OCI-LY1 (cell line): ENCODE measurements around the gene CSK.
A peak's percentile ranks its signal among the peaks of the same experiment; 100 is the strongest.

Experiments used
- H2AFZ ChIP-seq: fragments of 200-600 bp; sonication (generic), shearing (Covaris generic); 2 replicates; pipeline ENCODE4 v1.6.0; 2014; ENCODE audit warnings: antibody characterized with exemption, mild to moderate bottlenecking, low read length
- H3F3A ChIP-seq: fragments of 200-600 bp; sonication (generic), shearing (Covaris generic); 2 replicates; pipeline ENCODE4 v1.6.0; 2014; ENCODE audit warnings: mild to moderate bottlenecking, antibody characterized with exemption, low read length, moderate library complexity; ENCODE audit not compliant: insufficient read depth
- H3K27ac ChIP-seq: fragments of 200-600 bp; sonication (generic); 2 replicates; pipeline ENCODE4 v1.5.1; 2014; ENCODE audit warnings: low read length, mixed run types, mild to moderate bottlenecking, low read depth; ENCODE audit not compliant: poor library complexity, severe bottlenecking
- H3K27me3 ChIP-seq: fragments of 200-600 bp; sonication (generic); 2 replicates; pipeline ENCODE4 v1.6.0; 2014; ENCODE audit warnings: antibody characterized with exemption, mild to moderate bottlenecking, low read length, moderate library complexity; ENCODE audit not compliant: insufficient read depth
- H3K36me3 ChIP-seq: fragments of 200-600 bp; sonication (generic); 2 replicates; pipeline ENCODE4 v1.6.1; 2014; ENCODE audit warnings: mild to moderate bottlenecking, antibody characterized with exemption, low read length, moderate library complexity, mixed read lengths; ENCODE audit not compliant: insufficient read depth
- H3K4me1 ChIP-seq: fragments of 200-600 bp; sonication (generic); 2 replicates; pipeline ENCODE4 v1.5.1; 2014; ENCODE audit warnings: mild to moderate bottlenecking, low read length, moderate library complexity; ENCODE audit not compliant: insufficient read depth, severe bottlenecking
- H3K4me2 ChIP-seq: fragments of 200-600 bp; sonication (generic), shearing (Covaris generic); 2 replicates; pipeline ENCODE4 v1.6.1; 2014; ENCODE audit warnings: low read length
- H3K4me3 ChIP-seq: fragments of 200-600 bp; sonication (generic); 2 replicates; pipeline ENCODE4 v1.5.1; 2014; ENCODE audit warnings: low read length, low read depth, mild to moderate bottlenecking, mixed read lengths; ENCODE audit not compliant: poor library complexity, severe bottlenecking
- H3K79me2 ChIP-seq: fragments of 200-600 bp; shearing (Covaris generic); 2 replicates; pipeline ENCODE4 v1.6.1; 2016; ENCODE audit warnings: mixed run types, low read length, mixed read lengths; ENCODE audit not compliant: insufficient read depth
- H3K9ac ChIP-seq: fragments of 200-600 bp; sonication (generic), shearing (Covaris generic); 2 replicates; pipeline ENCODE4 v1.6.1; 2014; ENCODE audit warnings: mild to moderate bottlenecking, low read length, mixed read lengths
- H3K9me2 ChIP-seq: fragments of 200-600 bp; sonication (generic), shearing (Covaris generic); 2 replicates; pipeline ENCODE4 v1.6.1; 2014; ENCODE audit warnings: low read depth, mild to moderate bottlenecking, low read length, mixed read lengths
- H3K9me3 ChIP-seq: fragments of 200-600 bp; shearing (Covaris generic); 2 replicates; pipeline ENCODE4 v1.6.1; 2014; ENCODE audit warnings: low read length, mixed read lengths
- H4K20me1 ChIP-seq: fragments of 200-600 bp; sonication (generic), shearing (Covaris generic); 2 replicates; pipeline ENCODE4 v1.6.0; 2016; ENCODE audit warnings: mild to moderate bottlenecking, low read length; ENCODE audit not compliant: insufficient read depth
- EZH2 ChIP-seq: fragments of 200-600 bp; sonication (generic), shearing (Covaris generic); IDR thresholded peaks from 2 replicates; pipeline ENCODE4 v1.8.0; 2017; ENCODE audit warnings: borderline replicate concordance, mixed run types, mild to moderate bottlenecking, antibody characterized with exemption, low read length, moderate library complexity, mixed read lengths
- TF ChIP-seq, protein P1 (sequence below): fragments of 200-600 bp; sonication (generic), shearing (Covaris generic); IDR thresholded peaks from 2 replicates; pipeline ENCODE4 v1.5.1; 2017; ENCODE audit warnings: mild to moderate bottlenecking, antibody characterized with exemption, low read length, moderate library complexity, mixed read lengths

The CSK gene

DNA sequence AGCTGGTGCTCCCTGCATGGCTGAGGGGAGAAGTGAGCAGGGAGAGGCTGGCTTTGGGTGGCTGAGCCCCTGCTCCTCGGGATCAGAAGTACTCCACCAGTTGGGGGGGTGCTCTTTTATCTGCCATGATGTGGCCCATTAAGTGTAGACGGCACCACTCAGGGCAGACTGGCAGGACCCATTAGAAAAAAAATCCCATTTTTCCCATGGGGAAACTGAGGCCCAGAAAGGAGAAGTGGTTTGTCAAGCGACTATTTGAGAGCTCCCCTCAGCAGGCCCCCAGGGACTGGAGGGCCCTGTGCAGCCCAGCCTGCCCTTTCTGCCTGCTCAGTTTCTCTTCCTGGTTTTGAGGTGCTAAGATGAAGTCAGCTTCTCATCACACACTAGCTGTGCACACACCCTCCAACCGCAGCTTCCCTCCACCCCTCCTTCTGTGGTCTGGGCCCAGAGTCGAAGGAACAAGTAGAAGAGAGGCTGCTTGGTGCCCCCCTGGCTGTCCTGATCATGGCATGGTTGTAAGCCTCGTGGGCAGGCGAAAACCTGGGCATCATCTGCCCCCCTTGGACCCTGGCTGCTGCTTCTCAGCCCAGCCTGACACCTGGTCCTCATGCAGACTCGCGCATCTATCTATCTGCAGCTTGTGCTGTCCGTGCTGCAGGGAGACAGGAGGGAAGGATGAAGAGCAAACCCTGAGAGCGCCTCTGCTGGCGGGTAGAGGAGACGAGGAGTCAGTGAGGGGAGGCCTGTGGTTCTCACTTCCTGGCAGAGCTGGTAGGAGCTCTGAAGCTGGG is 5.6 kb downstream of the CSK start:
- H3K4me2 ChIP-seq: peak overlapping the region; percentile 97
- peak overlapping the region; percentile 83 for H3K9ac ChIP-seq
- no peaks in the 10 kb centered on the region for H3K9me3 ChIP-seq
- peaks cover 96% of the 10 kb centered on the region for H3K4me1 ChIP-seq
- no peaks in the 10 kb centered on the region for H3K27me3 ChIP-seq
- H3K79me2 ChIP-seq: peaks cover 49% of the 10 kb centered on the region
- peak overlapping the region; percentile 97 for H3K4me3 ChIP-seq
- no peaks in the 10 kb centered on the region for H3K9me2 ChIP-seq
- peaks cover 68% of the 10 kb centered on the region; the same call in 1 of the 2 replicates for H3K36me3 ChIP-seq
- no peak overlapping the region for H2AFZ ChIP-seq
- peaks cover 24% of the 10 kb centered on the region for H3F3A ChIP-seq
- H3K27ac ChIP-seq: peak overlapping the region; percentile 99
- no peaks in the 10 kb centered on the region for H4K20me1 ChIP-seq
- TF ChIP-seq EZH2: no peak
- TF ChIP-seq, protein P1, sequence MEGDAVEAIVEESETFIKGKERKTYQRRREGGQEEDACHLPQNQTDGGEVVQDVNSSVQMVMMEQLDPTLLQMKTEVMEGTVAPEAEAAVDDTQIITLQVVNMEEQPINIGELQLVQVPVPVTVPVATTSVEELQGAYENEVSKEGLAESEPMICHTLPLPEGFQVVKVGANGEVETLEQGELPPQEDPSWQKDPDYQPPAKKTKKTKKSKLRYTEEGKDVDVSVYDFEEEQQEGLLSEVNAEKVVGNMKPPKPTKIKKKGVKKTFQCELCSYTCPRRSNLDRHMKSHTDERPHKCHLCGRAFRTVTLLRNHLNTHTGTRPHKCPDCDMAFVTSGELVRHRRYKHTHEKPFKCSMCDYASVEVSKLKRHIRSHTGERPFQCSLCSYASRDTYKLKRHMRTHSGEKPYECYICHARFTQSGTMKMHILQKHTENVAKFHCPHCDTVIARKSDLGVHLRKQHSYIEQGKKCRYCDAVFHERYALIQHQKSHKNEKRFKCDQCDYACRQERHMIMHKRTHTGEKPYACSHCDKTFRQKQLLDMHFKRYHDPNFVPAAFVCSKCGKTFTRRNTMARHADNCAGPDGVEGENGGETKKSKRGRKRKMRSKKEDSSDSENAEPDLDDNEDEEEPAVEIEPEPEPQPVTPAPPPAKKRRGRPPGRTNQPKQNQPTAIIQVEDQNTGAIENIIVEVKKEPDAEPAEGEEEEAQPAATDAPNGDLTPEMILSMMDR: peak; percentile 97

DNA sequence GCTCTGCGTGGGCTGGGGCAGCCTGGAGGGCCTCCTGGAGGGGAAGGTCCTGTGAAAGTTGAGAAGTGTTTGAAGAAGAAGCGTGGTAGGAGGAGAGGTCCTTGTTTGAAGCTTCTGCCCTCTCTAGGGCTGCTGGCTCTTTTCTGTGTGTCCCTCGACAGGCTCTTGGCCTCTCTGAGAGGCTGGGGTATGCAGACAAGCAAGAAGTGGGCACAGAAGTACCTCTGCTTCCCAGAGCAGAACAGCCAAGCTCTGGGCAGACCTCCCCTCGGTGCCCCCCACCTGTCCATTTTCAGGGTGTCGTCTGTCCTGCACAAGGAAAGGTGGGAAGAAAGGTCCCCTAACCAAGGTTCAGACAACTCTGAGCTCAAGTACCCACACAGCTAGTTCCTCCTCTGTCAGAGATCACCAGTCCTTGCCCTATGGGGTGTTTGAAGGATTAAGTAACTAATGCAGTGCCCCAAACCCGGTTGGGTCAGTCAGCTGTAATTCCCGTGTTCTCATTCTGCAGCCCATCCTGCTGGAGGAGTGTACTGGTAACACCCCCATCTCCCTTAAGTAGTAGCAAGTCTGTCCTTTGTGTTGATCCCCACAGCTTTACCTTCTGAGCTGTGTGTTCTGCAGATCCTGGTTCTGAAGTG is 6.3 kb downstream of the CSK start:
- Histone ChIP-seq H3K27me3 (no peaks in the 10 kb centered on the region), H3K9ac (peak overlapping the region; percentile 83), H4K20me1 (no peaks in the 10 kb centered on the region), H3K79me2 (peaks cover 49% of the 10 kb centered on the region), H3F3A (peaks cover 24% of the 10 kb centered on the region), H2AFZ (no peak overlapping the region), H3K4me1 (peaks cover 100% of the 10 kb centered on the region), H3K27ac (peak overlapping the region; percentile 99), H3K9me2 (no peaks in the 10 kb centered on the region), H3K4me2 (peak overlapping the region; percentile 97), H3K36me3 (peaks cover 61% of the 10 kb centered on the region; the same call in 1 of the 2 replicates), H3K9me3 (no peaks in the 10 kb centered on the region), H3K4me3 (peak overlapping the region; percentile 97)
- TF ChIP-seq, protein P1: no peak
- TF ChIP-seq EZH2: no peak

DNA sequence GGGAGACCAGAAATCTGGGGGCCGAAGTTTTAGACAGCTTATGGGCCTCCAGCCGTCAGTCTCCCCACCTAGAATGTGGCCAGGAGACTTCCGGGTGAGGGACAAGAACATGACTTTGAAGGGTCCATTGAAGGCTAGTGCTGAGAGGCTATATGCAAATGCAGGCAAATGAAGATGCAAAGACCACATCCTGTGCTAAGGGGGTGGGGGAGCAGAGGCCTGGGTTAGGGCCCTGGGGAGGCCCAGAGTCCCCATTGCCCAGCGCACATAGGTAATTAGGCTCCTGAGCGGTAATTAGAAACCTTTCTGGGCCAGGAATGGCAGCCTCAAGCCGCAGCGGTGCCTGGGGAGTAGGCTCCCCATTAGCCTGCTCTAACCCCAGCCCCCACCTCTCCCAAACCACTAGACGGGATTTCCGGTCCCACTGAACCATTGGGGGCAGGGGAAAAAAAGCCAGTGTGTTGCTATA is 6.8 kb downstream of the CSK start:
- H2AFZ ChIP-seq: no peak overlapping the region
- peak overlapping the region; percentile 97 for H3K4me3 ChIP-seq
- no peaks in the 10 kb centered on the region for H3K27me3 ChIP-seq
- H3K4me1 ChIP-seq: peaks cover 100% of the 10 kb centered on the region
- H3K9me2 ChIP-seq: no peaks in the 10 kb centered on the region
- no peaks in the 10 kb centered on the region for H3K9me3 ChIP-seq
- peaks cover 56% of the 10 kb centered on the region; the same call in 1 of the 2 replicates for H3K36me3 ChIP-seq
- peak overlapping the region; percentile 83 for H3K9ac ChIP-seq
- no peak for TF ChIP-seq EZH2
- TF ChIP-seq, protein P1: no peak
- peak overlapping the region; percentile 97 for H3K4me2 ChIP-seq
- H4K20me1 ChIP-seq: no peaks in the 10 kb centered on the region
- peaks cover 23% of the 10 kb centered on the region for H3F3A ChIP-seq
- H3K27ac ChIP-seq: peak overlapping the region; percentile 99
- peaks cover 49% of the 10 kb centered on the region for H3K79me2 ChIP-seq
